GM18505 (cell line): ENCODE data around the gene MATN4.

Experiments used
- ATAC-seq: cut with Tn5 transposase; IDR thresholded peaks from one replicate; pipeline ENCODE4 v1.9.1; 2021; ENCODE audit not compliant: unreplicated experiment
- POLR2A ChIP-seq: IDR thresholded peaks from 4 replicates; pipeline ENCODE4 v1.6.1; 2011; ENCODE audit warnings: borderline replicate concordance; ENCODE audit not compliant: insufficient read depth, insufficient read length; ENCODE audit errors: extremely low read depth

Gene MATN4

GRCh38 chr20:45283551-45284057, 24.5 kb downstream of the MATN4 start:
- no peak for TF ChIP-seq POLR2A
- no peak for ATAC-seq

- no peak for ATAC-seq
- no peak for TF ChIP-seq POLR2A
Observed at GRCh38 chr20:45282700-45283550, 25.2 kb downstream of the MATN4 start.

GRCh38 chr20:45279992-45280391, 28.1 kb downstream of the MATN4 start:
- no peak for ATAC-seq
- TF ChIP-seq POLR2A, result no peak

- TF ChIP-seq POLR2A, result no peak
- no peak for ATAC-seq
Observed at GRCh38 chr20:45275338-45275737, 32.8 kb downstream of the MATN4 start.

- ATAC-seq, result no peak
Observed at GRCh38 chr20:45269754-45270270, 38.3 kb downstream of the MATN4 start.

GRCh38 chr20:45269056-45269455, 39.0 kb downstream of the MATN4 start:
- TF ChIP-seq POLR2A, result no peak
- no peak for ATAC-seq

More at GRCh38 chr20:45269754-45270270, 38.3 kb downstream of the MATN4 start:
- no peak for TF ChIP-seq POLR2A

- TF ChIP-seq POLR2A, result no peak
- ATAC-seq, result no peak
Observed at GRCh38 chr20:45268531-45268930, 39.6 kb downstream of the MATN4 start.

- TF ChIP-seq POLR2A, result no peak
- ATAC-seq, result no peak
Observed at GRCh38 chr20:45266977-45267376, 41.1 kb downstream of the MATN4 start.

- no peak for ATAC-seq
- no peak for TF ChIP-seq POLR2A
Observed at GRCh38 chr20:45263556-45264266, 44.4 kb downstream of the MATN4 start.

GRCh38 chr20:45258664-45259063, 49.4 kb downstream of the MATN4 start:
- TF ChIP-seq POLR2A, result no peak
- no peak for ATAC-seq

- TF ChIP-seq POLR2A, result no peak
- no peak for ATAC-seq
Observed at GRCh38 chr20:45258259-45258658, 49.8 kb downstream of the MATN4 start.

- no peak for ATAC-seq
- no peak for TF ChIP-seq POLR2A
Observed at GRCh38 chr20:45257711-45258110, 50.4 kb downstream of the MATN4 start.

GRCh38 chr20:45257161-45257560, 50.9 kb downstream of the MATN4 start:
- no peak for ATAC-seq
- no peak for TF ChIP-seq POLR2A

GRCh38 chr20:45254383-45255262, 53.5 kb downstream of the MATN4 start, which contains the start of gene SLPI:
Gene SLPI, minus strand, starts transcription at chr20:45254564. Its CDS starts 21 bp downstream, at chr20:45254543.
- no peak for TF ChIP-seq POLR2A
- ATAC-seq, result no peak
